ENCODE results near the gene CD28. TPM values are rescaled to one million over a fixed set of nuclear protein-coding genes. Genes with fewer than 3 reads are reported as not detected.

The CD28 gene
- total RNA-seq, 1 donor from 2014 or later = 2.7 TPM

GRCh38 chr2:203679401-203679800, 27.0 kb upstream of the CD28 start:
- DNase-seq (ENCODE audit: extremely low spot score in 2 of 2) = no peak
- peaks cover 41% of the 10 kb centered on the region for H3K4me1 ChIP-seq
- no peak overlapping the region for H3K27ac ChIP-seq
- no peaks in the 10 kb centered on the region for H3K36me3 ChIP-seq
- TF ChIP-seq, protein P1, sequence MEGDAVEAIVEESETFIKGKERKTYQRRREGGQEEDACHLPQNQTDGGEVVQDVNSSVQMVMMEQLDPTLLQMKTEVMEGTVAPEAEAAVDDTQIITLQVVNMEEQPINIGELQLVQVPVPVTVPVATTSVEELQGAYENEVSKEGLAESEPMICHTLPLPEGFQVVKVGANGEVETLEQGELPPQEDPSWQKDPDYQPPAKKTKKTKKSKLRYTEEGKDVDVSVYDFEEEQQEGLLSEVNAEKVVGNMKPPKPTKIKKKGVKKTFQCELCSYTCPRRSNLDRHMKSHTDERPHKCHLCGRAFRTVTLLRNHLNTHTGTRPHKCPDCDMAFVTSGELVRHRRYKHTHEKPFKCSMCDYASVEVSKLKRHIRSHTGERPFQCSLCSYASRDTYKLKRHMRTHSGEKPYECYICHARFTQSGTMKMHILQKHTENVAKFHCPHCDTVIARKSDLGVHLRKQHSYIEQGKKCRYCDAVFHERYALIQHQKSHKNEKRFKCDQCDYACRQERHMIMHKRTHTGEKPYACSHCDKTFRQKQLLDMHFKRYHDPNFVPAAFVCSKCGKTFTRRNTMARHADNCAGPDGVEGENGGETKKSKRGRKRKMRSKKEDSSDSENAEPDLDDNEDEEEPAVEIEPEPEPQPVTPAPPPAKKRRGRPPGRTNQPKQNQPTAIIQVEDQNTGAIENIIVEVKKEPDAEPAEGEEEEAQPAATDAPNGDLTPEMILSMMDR (IDR thresholded peaks at IDR 0.05) = no peak
- TF ChIP-seq POLR2A (IDR thresholded peaks at IDR 0.05) (no peak), POLR2AphosphoS5 (IDR thresholded peaks at IDR 0.05; ENCODE audit: insufficient read depth in 1 of 2, low read depth in 1 of 2) (no peak)
- no peaks in the 10 kb centered on the region for H3K27me3 ChIP-seq
- no peaks in the 10 kb centered on the region for H3K9me3 ChIP-seq
- intact Hi-C loops (cut with DNase I) = no loop called here
- H3K4me3 ChIP-seq = no peak overlapping the region

GRCh38 chr2:203681978-203682377, 24.5 kb upstream of the CD28 start:
- peaks cover 51% of the 10 kb centered on the region for H3K4me1 ChIP-seq
- intact Hi-C loops (cut with DNase I) = no loop called here
- no peaks in the 10 kb centered on the region for H3K36me3 ChIP-seq
- DNase-seq (ENCODE audit: extremely low spot score in 2 of 2) = no peak
- H3K4me3 ChIP-seq = no peak overlapping the region
- H3K9me3 ChIP-seq = no peaks in the 10 kb centered on the region
- H3K27me3 ChIP-seq = no peaks in the 10 kb centered on the region
- peak overlapping the region; percentile 8 for H3K27ac ChIP-seq
- no peak for TF ChIP-seq POLR2A (IDR thresholded peaks at IDR 0.05)
- TF ChIP-seq, protein P1 (IDR thresholded peaks at IDR 0.05) = no peak
- no peak for TF ChIP-seq POLR2AphosphoS5 (IDR thresholded peaks at IDR 0.05; ENCODE audit: insufficient read depth in 1 of 2, low read depth in 1 of 2)

DNA sequence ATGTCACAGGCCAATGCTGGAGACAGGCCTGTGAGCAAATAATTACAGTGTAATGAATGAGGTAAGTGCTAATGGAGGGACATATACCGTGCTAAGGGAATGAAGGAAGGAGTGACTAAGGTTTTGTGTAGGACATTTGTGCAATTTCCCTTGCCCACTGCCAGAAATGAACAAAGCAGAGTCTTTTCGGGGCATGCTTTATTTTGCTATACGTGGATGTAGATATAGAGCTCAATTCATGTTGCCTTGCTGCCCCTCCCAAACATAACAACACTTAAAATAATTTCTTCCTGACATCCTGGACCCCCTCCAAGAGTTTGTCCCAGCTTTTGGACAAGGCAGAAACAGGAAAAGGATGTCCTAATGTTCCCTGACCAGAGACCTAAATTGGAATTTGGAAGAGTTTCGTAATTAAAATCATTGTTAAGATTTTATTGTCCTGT, 23.7 kb upstream of the CD28 start:
- intact Hi-C loops (cut with DNase I) = no loop called here
- no peaks in the 10 kb centered on the region for H3K27me3 ChIP-seq
- H3K4me3 ChIP-seq = no peak overlapping the region
- peaks cover 51% of the 10 kb centered on the region for H3K4me1 ChIP-seq
- TF ChIP-seq POLR2AphosphoS5 (IDR thresholded peaks at IDR 0.05; ENCODE audit: insufficient read depth in 1 of 2, low read depth in 1 of 2) (peak in 1 of 2 donors; percentile 82), POLR2A (IDR thresholded peaks at IDR 0.05) (no peak)
- TF ChIP-seq, protein P1 (IDR thresholded peaks at IDR 0.05) = no peak
- no peaks in the 10 kb centered on the region for H3K36me3 ChIP-seq
- peak overlapping the region; percentile 8 for H3K27ac ChIP-seq
- DNase-seq (ENCODE audit: extremely low spot score in 2 of 2) = no peak
- no peaks in the 10 kb centered on the region for H3K9me3 ChIP-seq

GRCh38 chr2:203683421-203683820, 23.0 kb upstream of the CD28 start:
- Histone ChIP-seq H3K4me3 (no peak overlapping the region), H3K9me3 (no peaks in the 10 kb centered on the region), H3K27ac (peak overlapping the region; percentile 23), H3K27me3 (no peaks in the 10 kb centered on the region), H3K4me1 (peaks cover 51% of the 10 kb centered on the region), H3K36me3 (no peaks in the 10 kb centered on the region)
- DNase-seq (ENCODE audit: extremely low spot score in 2 of 2) = no peak
- intact Hi-C loops (cut with DNase I) = no loop called here
- TF ChIP-seq POLR2AphosphoS5 (IDR thresholded peaks at IDR 0.05; ENCODE audit: insufficient read depth in 1 of 2, low read depth in 1 of 2) = no peak
- TF ChIP-seq, protein P1 (IDR thresholded peaks at IDR 0.05) = no peak
- no peak for TF ChIP-seq POLR2A (IDR thresholded peaks at IDR 0.05)

DNA sequence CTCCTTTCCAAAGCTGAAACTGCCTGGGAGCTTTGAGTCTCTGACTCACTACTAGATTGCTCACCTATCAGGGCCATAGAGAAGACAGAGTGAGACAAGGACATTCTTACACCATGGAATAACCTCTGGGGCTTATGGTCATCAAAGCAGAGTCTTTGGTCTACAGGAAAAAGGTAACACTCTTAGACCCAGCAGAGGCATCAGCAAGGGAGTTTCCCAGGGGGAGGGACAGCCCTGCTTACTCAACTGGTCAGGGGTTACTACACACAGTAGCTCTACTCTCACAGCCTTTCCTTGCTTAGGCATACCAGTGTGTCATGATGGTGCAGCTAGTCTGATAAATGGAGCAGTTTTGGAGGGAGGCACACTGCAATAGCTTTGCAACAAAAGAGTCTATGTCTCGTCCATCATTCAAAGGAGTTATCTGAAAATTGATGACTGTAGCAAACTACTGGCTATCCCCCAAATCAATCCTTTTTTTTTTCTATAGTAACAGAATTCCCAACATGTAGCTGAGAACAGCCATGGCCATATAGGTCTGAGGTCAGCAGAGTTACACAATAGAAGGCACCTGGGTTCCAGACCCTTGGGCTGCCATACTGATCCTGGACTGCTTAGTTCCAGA, 22.4 kb upstream of the CD28 start:
- Histone ChIP-seq H3K9me3 (no peaks in the 10 kb centered on the region), H3K27me3 (no peaks in the 10 kb centered on the region), H3K27ac (peak overlapping the region; percentile 49), H3K4me3 (no peak overlapping the region), H3K36me3 (no peaks in the 10 kb centered on the region), H3K4me1 (peaks cover 51% of the 10 kb centered on the region)
- no peak for DNase-seq (ENCODE audit: extremely low spot score in 2 of 2)
- intact Hi-C loops (cut with DNase I) = no loop called here
- TF ChIP-seq, protein P1 (IDR thresholded peaks at IDR 0.05) = no peak
- TF ChIP-seq POLR2A (IDR thresholded peaks at IDR 0.05) = no peak
- no peak for TF ChIP-seq POLR2AphosphoS5 (IDR thresholded peaks at IDR 0.05; ENCODE audit: insufficient read depth in 1 of 2, low read depth in 1 of 2)

All from vagina (tissue), 2 donors.